Fibroblast of skin of scalp (primary cell): Measurements from ENCODE around the gene PTPN22. TPM values are rescaled to one million over a fixed set of nuclear protein-coding genes. Genes with fewer than 3 reads are reported as not detected.

Source experiments
- DNase-seq: peaks from one replicate; pipeline ENCODE4 v3.0.0-alpha.2; 2013
- polyA plus RNA-seq, 2 experiments: library from polyadenylated mRNA; unstranded; fragments of 120-200 nt; gene quantifications; one replicate each; pipeline ENCODE4 v1.2.1, GENCODE V29; 2013; ENCODE audit not compliant: insufficient read length in 2 of 2

PTPN22 gene
- 0.23 TPM for polyA plus RNA-seq (2013, experiment 1 of 2; ENCODE audit: insufficient read length)
- polyA plus RNA-seq (2013, experiment 2 of 2; ENCODE audit: insufficient read length), result 0.33 TPM

DNA sequence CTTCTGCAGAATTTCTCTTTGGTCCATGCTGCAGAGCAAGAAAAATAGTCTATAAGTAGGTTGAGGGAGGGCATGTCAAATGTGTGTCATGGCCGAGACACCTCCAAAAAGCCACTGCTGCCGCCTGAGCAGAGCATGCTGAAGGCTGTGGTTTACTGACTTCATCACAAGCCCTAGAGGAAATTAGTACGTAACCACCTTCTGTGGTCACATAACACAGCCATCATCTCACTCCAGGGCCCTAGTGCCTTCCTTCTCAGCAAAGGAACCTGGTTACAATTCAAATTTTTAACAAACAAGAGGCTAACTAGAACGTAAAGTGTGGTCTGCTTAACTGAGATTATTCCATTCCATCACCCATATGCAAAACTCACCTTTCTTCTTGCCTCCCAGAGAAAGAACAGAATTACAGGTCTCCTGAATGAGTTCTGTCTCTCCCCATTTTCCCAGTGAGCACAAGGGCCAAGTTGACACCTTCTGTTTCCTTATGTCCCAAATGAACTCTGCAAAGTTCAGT lies at the start of gene PTPN22:
TSS of gene PTPN22 (minus strand) at position 116 of the 517 bp plus-strand sequence.
- DNase-seq, result peak; percentile 68

DNA sequence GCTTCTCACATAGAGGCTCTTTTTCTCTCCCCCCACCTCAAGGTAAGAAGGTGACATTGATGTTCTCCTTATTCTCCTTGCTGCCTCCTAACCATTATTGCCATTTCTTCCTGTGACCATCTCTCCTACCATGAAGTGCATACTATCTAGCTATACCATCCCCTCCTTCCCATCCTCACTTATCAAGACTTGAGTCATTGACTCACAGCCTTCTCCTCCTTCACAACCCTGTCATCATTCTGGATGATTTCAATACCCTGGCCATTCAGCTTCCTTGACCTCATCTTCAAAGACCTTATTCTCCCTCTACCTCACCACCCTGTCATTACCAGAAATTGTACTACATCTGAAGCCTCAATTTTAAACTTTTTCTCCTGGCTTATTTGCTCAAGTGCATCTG lies 46.7 kb upstream of the PTPN22 start:
- no peak for DNase-seq

DNA sequence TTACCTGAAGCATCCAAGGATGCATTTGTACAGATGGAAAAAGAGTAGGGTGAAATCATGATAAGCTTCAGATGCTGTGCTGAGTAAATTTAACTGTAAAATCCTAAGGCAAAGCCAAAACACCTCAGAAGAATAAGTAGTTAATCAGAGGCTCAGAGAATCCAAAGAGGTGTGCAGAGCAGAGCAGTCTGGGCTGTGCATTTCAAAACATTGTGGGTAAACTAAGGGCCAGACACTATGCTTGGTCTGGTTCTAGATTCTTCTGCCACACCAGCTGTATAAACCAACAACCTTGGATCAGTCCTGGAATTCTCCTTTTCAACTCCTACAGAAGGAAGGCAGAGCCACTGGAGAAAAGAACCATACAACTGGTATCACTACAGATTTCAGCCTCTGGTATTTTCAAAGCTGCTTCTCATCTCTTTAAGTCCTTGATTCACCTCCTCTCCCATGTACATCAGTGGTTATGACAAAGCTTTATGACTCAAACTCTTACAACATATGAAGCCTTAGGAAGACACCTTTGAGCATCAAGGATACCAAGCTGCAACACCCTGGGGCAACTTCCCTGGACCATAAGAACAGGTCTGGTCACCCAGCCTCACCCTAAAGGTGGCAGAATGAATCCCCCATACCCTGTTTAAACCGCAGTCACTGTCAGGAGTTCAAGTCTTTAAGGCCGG lies 46.0 kb upstream of the PTPN22 start:
- no peak for DNase-seq

DNA sequence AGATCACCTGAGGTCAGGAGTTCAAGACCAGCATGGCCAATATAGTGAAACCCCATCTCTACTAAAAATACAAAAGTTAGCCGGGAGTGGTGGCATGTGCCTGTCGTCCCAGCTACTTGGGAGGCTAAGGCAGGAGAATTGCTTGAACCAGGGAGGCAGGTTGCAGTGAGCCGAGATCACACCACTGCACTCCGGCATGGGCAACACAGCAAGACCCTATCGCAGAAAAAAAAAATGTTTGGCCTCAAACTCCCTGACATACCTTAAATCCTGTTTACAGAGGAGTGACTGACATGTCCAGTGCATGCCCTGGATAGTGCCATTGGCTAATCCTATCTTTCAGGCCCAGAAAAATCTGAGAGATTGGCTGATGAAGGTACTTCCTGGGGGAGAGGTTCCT lies 45.5 kb upstream of the PTPN22 start:
- DNase-seq, result no peak

DNA sequence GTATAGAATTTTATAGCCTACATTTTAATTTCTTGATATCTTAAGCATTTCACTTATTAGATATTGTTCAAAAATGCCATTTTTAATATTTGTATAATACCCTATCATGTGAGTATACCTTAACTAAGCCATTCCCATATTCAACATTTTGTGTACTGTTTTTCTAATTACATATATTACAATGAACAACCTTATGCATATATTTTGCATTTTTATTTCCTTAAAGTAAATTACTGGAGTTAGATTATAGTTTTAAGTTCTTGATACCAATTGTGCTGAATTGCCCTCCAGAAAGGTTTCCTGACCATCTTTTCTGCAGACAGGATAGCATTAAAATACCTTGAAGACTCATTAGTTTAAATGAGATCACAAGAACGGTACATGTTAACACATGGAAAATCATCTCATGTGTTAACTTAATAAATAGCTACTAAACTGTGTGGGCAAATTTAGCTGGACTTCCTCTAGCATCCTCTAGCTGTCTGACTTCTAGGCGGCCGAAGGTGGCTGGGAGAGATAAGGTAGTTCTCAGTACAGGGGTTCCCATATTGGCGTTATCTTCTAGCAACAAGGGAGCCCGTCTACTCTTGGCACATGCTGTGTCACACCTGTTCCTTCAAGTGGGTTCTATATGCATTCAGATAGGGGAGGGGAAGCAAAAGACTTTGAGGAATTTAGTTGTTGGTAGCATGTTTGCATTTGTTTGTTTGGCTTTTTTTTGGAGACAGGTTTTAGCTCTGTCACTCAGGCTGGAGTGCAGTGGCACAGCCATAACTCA lies 42.6 kb upstream of the PTPN22 start:
- no peak for DNase-seq

DNA sequence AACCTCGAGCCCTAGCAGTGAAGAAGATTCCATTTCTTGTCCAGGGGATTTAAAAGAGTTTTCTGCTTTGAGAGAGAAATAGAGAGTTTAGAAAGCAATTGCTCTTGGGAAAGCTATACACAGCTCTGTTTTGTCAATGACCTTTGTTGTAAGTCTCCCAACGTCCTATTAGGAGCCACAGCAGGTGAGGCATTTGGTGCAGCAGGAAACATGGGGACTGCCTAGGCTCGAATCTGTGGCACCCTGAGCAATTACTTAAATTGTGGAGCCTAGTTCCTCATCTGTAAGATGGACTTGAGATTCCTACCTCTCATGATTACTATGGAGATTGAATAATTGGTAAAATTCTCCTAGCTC lies 41.8 kb upstream of the PTPN22 start:
- no peak for DNase-seq

DNA sequence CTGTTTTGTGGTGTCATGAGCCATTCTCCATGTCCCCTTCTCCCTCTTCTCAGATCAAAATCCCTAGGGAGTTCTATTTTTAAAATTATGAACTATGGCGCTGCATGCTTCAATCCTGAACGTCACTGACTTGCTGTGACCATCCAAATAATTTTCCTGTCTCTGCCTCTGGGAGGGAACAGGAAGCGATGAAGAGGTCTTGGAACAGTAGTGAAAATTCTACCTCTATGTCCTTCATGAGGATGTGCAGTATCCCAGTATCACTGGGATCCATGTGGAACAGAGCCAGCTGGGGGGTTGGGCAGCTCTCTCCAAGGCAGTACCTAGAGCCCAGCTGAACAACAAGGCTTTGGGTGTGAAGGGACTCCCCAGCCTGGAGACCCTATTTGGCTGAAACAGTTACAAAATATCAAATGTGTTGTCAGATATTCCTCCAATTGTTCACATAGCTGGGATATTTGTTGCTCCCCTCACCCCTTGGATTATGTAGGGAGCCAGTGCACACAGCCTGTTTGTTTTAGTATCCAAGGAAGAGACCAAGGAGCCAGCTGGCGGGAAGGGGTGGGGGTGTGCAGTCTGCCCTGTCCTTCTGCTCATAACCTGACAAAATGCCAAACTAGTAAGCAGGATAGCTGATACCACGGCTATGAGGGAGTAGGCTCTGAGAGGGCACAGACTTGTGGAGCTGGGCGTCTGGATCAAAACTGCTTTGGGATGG lies 41.2 kb upstream of the PTPN22 start:
- DNase-seq, result peak; percentile 83

DNA sequence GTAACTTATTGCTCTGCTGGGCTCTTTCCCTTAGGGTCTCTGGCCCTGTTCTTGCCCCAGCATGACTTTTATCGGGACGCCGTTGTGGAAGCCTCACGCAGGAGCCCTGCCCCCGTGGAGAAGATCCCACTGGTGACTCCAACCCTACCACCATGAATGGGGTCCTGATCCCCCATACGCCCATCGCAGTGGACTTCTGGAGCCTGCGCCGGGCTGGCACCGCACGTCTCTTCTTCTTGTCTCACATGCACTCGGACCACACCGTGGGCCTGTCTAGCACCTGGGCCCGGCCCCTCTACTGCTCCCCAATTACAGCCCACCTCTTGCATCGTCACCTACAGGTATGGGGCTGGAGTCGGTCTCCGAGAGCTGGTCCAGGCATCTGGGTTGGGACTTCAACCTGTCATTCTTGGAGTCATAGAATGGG lies 33.9 kb upstream of the PTPN22 start:
- no peak for DNase-seq

DNA sequence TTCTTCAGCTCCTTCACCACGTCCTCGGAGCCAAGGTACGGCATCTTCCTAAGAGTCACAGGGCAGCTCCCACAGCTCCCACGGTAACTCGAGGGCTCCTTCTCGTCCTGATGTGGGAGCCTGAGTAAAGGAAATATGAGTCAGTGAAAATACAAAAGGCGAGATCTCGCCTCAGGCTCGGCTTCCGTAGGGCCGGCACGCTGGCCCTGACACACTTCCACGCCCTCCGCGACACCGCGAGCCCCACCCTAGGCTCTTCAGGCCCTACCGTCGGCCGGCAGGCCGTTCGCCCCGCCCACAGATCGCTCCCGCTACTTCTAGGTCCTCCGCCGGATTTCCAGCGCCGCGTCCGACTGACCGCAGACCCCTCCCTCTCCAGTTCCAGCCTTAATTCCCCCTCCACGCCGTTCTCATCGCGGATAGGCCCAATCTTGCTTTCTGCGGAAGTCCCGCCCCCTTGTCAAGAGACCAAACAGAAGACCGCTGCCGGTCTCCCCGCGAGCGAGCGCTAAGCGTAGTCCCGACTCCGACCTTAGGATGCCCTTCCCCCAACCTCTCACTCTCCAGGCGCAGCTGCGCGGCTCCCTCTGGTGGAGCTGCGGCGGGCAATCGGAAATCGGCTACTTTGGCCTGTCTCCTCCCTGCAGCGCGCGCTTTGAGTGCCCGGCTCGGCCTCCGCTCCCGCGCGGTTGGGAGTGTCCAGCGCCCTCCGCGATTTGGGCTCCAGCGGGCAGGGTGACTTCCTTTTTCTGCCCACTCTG lies 33.3 kb upstream of the PTPN22 start, which contains the start of the genes AP4B1 and DCLRE1B:
TSS of gene AP4B1 (minus strand) at position 126 of the 761 bp plus-strand sequence. CDS start at position 44, 82 bp downstream.
TSS of gene DCLRE1B (plus strand) at position 653 of the 761 bp plus-strand sequence. CDS start 261 bp downstream, outside the sequence.
- DNase-seq, result peak; percentile 100

DNA sequence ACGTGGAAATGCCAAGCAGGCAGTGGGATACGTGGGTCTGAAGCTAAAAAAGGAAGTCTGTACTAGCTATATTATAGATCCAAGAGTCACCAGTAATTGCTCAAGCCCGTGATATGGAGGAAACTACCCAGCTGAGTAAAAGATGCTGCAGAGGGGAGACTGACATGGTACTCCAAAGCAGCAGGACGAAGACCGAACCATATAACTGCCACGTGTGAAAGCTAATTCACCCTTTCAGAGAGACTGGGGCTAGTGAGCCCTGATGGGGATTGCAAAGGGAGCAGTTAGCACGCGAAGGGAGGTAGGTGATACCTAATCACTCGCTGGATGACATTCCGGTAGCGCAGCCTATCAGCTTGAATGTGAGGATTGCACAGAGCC lies 32.8 kb upstream of the PTPN22 start:
- DNase-seq, result no peak

DNA sequence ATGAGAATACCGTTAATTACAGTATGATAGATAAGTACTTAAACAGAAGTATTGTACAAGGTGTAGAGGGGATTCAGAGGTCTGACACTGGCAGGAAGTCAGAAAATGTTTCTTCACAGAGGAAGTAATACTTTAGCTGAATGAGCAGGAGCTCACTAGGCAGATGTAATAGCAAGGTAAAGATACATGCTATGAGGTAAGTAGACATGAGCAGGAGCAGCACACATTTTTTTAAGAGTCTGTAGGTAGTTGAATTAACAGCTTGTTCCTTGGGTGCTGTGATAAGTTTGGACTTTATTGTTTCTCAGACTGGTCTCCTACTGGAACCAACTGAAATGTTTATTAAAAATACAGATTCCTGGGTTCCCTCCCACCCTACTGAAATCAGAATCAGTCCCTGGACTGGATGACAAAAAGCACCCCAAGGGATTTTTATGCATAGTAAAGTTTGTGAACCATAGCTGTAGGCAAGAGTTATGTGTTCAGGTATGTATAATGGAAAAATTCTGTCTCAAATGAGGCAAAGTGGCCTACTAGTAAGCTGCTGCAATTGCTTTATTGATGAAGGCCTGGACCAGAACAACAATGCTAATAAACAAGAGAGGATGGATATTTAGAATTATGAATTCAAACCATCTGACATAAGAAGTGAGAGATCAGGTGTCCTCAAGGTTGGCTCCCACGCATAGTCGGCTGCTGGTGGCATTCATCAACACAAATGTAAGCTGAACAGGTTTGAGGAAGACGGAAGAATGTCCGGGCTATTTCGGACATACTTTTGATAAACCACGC lies 32.2 kb upstream of the PTPN22 start:
- no peak for DNase-seq

DNA sequence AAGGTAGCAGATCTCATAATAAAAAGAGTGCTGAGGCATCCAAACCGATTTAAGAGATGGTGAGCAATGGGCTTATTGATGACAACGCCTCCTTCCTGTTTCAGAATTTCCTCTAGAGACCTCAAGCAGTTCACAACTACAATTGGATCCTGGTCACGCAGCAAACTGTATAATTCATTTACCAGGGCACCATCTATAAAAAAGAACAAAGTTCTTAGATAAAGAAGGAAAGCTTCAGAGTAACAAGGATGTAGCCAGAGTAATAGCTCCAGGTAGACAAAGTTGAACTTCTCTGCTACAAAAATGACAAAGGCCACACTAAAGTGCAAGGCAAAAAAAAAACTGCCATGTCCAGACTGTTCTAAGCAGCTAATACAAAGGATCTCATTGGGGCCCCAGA lies 29.7 kb upstream of the PTPN22 start:
- no peak for DNase-seq

DNA sequence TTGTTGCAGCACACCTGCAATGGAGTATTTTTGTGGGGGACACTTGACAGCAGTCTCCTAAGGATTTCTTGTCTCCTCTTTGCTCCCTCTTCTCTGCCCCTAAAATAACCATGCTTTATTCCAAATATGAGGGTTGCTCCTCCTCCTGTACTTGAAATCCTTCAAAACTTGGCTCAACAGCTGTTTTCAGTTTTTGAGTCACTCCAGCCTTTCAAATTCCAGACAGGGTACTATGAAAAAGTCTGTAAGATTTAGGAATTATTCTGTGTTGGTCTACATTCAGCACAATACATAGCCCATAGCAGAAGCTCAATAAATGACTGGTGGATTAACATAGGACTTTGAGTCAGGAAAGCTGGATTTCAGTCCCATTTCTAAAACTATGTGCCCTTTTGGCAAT lies 27.6 kb upstream of the PTPN22 start:
- DNase-seq, result peak; percentile 19

DNA sequence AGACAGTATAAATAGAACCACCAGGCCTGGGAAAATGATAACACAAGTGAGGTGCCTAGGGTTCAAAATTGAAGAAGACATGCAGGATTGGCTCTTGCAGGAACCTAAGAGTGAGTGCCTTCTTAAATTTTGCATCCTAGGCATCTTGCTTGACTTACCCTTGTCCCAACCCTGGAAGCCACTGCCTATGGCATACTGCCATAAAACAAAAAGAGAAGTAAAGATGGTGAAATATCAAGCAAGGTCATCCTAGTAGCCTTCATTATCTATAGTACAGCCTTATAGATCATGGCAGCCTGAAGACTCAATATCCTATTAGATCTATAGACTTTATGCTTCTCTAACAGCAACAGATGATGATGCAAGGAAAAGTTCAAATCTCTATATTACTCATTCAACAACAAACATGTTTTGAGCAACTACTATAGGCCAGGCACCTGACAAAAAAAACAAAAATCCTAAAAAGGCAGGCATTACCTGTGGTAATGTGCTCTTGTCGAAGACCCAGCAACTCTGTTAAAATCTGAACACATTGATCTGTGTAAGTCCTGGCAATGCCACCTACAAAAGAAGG lies 26.8 kb upstream of the PTPN22 start:
- no peak for DNase-seq

DNA sequence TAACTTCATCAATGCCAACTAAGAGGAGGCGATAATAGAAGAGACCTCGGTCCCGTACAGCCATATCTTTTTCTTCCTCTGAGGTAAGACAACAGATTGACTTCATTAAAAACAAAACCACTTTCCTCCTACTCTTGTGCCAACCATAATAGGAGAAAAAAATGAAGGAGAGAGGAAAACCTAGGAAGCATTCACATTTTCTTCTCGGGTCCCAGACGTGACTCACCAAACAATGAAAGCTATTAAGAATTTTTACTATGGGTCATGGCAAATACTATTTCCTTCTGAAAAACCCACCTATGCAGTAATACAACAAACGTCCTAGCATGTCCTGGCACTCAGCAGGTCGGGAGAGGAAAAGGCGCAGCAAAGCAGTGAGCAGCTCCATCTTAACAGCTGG lies 24.4 kb upstream of the PTPN22 start:
- peak; percentile 18 for DNase-seq

DNA sequence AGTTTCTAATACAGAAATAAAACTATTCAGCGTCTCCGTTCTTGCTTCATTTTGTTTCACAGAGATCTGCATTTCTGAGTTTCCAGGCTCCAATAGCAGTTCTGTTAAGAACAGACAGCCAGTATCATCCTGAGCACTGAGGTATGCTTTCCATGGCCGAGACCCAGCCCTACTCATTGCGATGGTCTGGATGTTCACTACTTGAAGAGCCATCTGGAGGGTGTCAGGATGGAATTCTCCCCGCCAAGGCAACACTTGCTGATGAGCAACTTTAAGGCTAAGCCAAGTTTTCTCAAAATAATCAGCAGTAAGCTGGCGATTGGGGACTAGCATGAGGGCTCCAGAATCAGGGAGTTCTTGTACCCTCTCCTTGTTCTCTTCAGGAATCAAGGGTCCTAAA lies 23.6 kb upstream of the PTPN22 start:
- DNase-seq, result no peak

DNA sequence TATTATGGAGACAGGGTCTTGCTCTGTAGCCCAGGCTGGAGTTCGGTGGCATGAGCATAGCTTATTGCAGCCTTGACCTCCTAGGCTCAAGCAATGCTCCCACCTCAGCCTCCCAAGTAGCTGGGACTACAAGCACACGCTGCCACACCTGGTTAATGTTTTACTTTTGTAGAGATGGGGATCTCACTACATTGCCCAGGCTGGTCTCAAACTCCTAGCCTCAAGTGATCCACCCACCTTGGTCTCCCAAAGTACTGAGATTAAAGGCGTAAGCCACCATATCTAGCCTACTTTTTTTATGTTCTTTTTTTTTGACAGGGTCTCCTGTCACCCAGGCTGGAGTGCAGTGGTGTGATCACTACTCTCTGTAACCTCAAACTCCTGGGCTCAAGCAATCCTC lies 21.8 kb upstream of the PTPN22 start:
- no peak for DNase-seq

DNA sequence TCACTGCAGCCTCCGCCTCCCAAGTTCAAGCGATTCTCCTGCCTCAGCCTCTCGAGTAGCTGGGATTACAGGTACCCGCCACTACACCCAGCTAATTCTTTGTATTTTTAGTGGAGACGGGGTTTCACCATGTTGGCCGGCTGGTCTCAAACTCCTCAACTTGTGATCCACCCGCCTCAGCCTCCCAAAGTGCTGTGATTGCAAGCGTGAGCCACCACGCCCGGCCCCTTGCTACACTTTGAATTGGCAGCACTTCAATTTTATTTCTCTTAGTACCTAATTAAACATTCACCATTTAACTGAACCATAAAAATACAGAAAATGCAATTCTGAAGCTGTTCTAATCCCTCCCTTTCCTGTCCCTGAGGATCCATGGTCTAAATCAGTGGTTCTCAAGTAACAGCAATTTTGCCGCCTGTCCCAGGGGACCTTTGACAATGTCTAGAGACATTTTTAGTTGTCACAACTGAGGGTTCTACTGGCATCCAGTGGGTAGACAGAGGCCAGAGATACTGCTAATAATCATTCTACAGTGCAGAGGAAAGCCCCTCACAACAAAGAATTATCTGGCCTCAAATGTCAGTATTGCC lies 20.2 kb upstream of the PTPN22 start:
- DNase-seq, result no peak

DNA sequence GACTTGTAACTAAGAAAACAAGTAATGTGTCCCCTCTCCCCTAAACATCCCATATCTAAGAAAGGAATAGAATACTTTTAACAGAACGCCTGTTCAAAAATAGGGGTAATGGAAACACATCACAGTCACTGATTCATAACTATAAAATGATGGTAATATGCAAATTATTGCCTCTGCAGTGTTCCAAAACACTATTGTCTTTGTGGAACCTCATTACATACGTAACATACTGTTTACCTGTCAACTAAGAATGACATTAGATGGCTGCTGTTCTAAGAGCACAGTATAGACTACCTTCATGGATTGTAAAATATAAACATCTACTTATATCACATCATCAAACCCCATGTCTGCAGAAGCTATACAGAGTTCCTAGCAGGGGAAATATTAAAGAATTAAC lies 19.3 kb upstream of the PTPN22 start:
- DNase-seq, result no peak

DNA sequence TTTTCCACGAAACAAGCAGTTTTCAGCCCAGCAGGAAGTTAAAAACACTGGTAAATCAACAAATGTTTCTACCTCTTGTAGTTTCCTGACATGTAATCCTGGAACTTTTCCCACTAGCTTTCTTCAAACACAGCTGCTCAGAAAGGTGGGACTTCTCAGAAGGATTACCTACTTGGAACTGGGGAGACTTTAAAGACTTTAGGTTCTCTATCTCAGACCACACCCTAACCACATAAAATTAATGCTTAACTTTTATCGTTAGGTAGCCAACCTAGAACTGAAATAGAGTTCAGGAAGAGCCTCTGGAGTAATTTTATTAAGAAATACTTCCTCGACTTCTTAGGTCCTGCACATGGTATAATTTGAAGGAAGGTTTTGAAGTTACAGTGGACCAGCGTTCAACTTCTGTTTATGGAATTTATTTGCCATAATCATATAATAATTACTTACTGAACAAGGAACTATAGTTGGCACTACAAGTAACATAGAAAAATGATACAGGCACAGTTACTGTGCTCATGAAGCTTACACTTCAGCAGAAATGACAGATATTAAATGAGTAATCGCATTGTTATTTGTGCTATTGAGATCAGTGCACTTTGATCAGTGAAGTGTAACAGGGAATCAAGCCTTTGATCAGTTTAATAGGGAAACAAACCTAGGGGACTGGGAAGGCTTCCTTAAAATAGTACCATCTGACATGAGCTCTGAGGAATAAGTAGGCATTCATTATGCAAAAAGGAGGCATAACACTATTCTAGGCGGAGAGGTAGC lies 16.1 kb upstream of the PTPN22 start, which contains the start of gene BCL2L15:
TSS of gene BCL2L15 (minus strand) at position 180 of the 774 bp plus-strand sequence. CDS start 206 bp downstream, outside the sequence.
- DNase-seq, result no peak
